SK-N-SH treated with all-trans-retinoic acid at 6 μM for 48 hours (cell line): ENCODE results near the gene PCSK9.
"Not testable (repeated sequence)": the region's sequence is repeated elsewhere in the genome, so short reads cannot be mapped to it uniquely, and the experiment has no call there.

ENCODE experiments used
- ATAC-seq: fragments of 200-7000 bp; cut with Tn5 transposase; 3 replicates; pipeline ENCODE4 v1.9.1; 2020; ENCODE audit warnings: mild to moderate bottlenecking, moderate library complexity
- ARNTL ChIP-seq: fragments of 450-650 bp; formaldehyde crosslinking; IDR thresholded peaks from 2 replicates; pipeline ENCODE4 v1.5.0; 2020; ENCODE audit warnings: low read depth, mild to moderate bottlenecking, moderate library complexity, borderline replicate concordance
- BACH2 ChIP-seq: fragments of 250-450 bp; sonication (Bioruptor Pico); IDR thresholded peaks from 2 replicates; pipeline ENCODE4 v1.9.0; 2021; ENCODE audit warnings: mild to moderate bottlenecking, borderline replicate concordance
- CREB5 ChIP-seq: fragments of 250-450 bp; sonication (Bioruptor Pico); IDR thresholded peaks from 2 replicates; pipeline ENCODE4 v1.5.1; 2020; ENCODE audit warnings: low read depth, mild to moderate bottlenecking, moderate library complexity
- GLIS3 ChIP-seq: fragments of 250-450 bp; sonication (Bioruptor Pico); IDR thresholded peaks from 2 replicates; pipeline ENCODE4 v1.5.0; 2020; ENCODE audit warnings: mild to moderate bottlenecking, moderate library complexity
- ISL1 ChIP-seq: fragments of 250-450 bp; sonication (Bioruptor Pico); IDR thresholded peaks from 2 replicates; pipeline ENCODE4 v2.1.2; 2022; ENCODE audit warnings: mild to moderate bottlenecking, moderate library complexity
- OSR1 ChIP-seq: fragments of 250-450 bp; sonication (Bioruptor Pico); IDR thresholded peaks from 2 replicates; pipeline ENCODE4 v1.8.0; 2022; ENCODE audit warnings: moderate library complexity, mild to moderate bottlenecking, inconsistent platforms
- PATZ1 ChIP-seq: fragments of 250-450 bp; sonication (Bioruptor Pico); IDR thresholded peaks from 2 replicates; pipeline ENCODE4 v1.8.0; 2020; ENCODE audit warnings: mild to moderate bottlenecking, moderate library complexity, borderline replicate concordance
- POU6F1 ChIP-seq: fragments of 250-450 bp; sonication (Bioruptor Pico); IDR thresholded peaks from 2 replicates; pipeline ENCODE4 v1.8.0; 2021; ENCODE audit warnings: low read depth, mild to moderate bottlenecking, moderate library complexity, borderline replicate concordance
- PPARA ChIP-seq: fragments of 250-450 bp; sonication (Bioruptor Pico); IDR thresholded peaks from 2 replicates; pipeline ENCODE4 v1.5.0; 2020; ENCODE audit warnings: mild to moderate bottlenecking, borderline replicate concordance
- SNAI2 ChIP-seq: fragments of 250-450 bp; sonication (Bioruptor Pico); IDR thresholded peaks from 2 replicates; pipeline ENCODE4 v1.5.0; 2020; ENCODE audit warnings: mild to moderate bottlenecking, moderate library complexity
- TCF4 ChIP-seq: fragments of 250-450 bp; sonication (Bioruptor Pico); IDR thresholded peaks from 2 replicates; pipeline ENCODE4 v1.8.0; 2021; ENCODE audit warnings: mild to moderate bottlenecking, moderate library complexity, borderline replicate concordance
- ZFP3 ChIP-seq: fragments of 250-450 bp; sonication (Bioruptor Pico); IDR thresholded peaks from 2 replicates; pipeline ENCODE4 v1.5.0; 2020; ENCODE audit warnings: mild to moderate bottlenecking, moderate library complexity
- ZNF565 ChIP-seq: fragments of 450-650 bp; formaldehyde crosslinking; conservative IDR thresholded peaks from 2 replicates; pipeline ENCODE4 v1.5.0; 2020; ENCODE audit warnings: low read depth, mild to moderate bottlenecking, moderate library complexity
- ZNF70 ChIP-seq: fragments of 450-650 bp; formaldehyde crosslinking; IDR thresholded peaks from 2 replicates; pipeline ENCODE4 v1.5.0; 2020; ENCODE audit warnings: mild to moderate bottlenecking, moderate library complexity
- ZNF8 ChIP-seq: fragments of 450-650 bp; formaldehyde crosslinking; IDR thresholded peaks from 2 replicates; pipeline ENCODE4 v1.5.0; 2020; ENCODE audit warnings: mild to moderate bottlenecking, moderate library complexity

The PCSK9 gene

GRCh38 chr1:55018395-55018794 lies 21.0 kb upstream of the PCSK9 start (continued):
- TF ChIP-seq GLIS3 (CRISPR knock-in tag) = no peak
- no peak for TF ChIP-seq PPARA (CRISPR knock-in tag)
- no peak for TF ChIP-seq CREB5 (CRISPR knock-in tag)
- no peak for TF ChIP-seq ZNF8 (CRISPR knock-in tag)
- no peak for TF ChIP-seq ZFP3 (CRISPR knock-in tag)
- TF ChIP-seq TCF4 (CRISPR knock-in tag) = no peak
- TF ChIP-seq POU6F1 (CRISPR knock-in tag) = no peak
- TF ChIP-seq OSR1 (CRISPR knock-in tag) = no peak
- no peak for TF ChIP-seq BACH2
- no peak for TF ChIP-seq ZNF565 (CRISPR knock-in tag)
- TF ChIP-seq, all 23 proteins: peak for 0

GRCh38 chr1:55021942-55022546 lies 17.3 kb upstream of the PCSK9 start:
- ATAC-seq = peak; percentile 100
- TF ChIP-seq PATZ1 (no peak), OSR1 (CRISPR knock-in tag) (no peak), SNAI2 (peak; percentile 72; the same call in 1 of the 2 replicates), POU6F1 (CRISPR knock-in tag) (no peak), ARNTL (CRISPR knock-in tag) (no peak), ISL1 (CRISPR knock-in tag) (no peak), ZNF70 (CRISPR knock-in tag) (no peak), PPARA (CRISPR knock-in tag) (no peak)

- ATAC-seq = not testable (repeated sequence)
Observed at GRCh38 chr1:55024163-55024562, 15.2 kb upstream of the PCSK9 start.

GRCh38 chr1:55026682-55027081 lies 12.7 kb upstream of the PCSK9 start:
- not testable (repeated sequence) for ATAC-seq

GRCh38 chr1:55031098-55031497 lies 8.2 kb upstream of the PCSK9 start:
- not testable (repeated sequence) for ATAC-seq

- no peak for ATAC-seq
- TF ChIP-seq PATZ1 (no peak), BACH2 (no peak), GLIS3 (CRISPR knock-in tag) (no peak), TCF4 (CRISPR knock-in tag) (no peak), ZFP3 (CRISPR knock-in tag) (no peak)
Observed at GRCh38 chr1:55033265-55033614, 6.1 kb upstream of the PCSK9 start.
